Mucosa of gallbladder (tissue), 1 donor: ENCODE measurements around the gene HAGH. TPM values are rescaled to one million over a fixed set of nuclear protein-coding genes. Genes with fewer than 3 reads are reported as not detected.

Experiments used
- DNase-seq: peaks from one replicate; pipeline ENCODE4 v3.0.0-alpha.2; 2020; ENCODE audit warnings: low spot score
- total RNA-seq: library from RNA; stranded (reverse); gene quantifications from one replicate; pipeline ENCODE4 v1.2.1, GENCODE V29; 2021
- donor health status: DM: no; HTN: no; CAD: no.

HAGH gene
- total RNA-seq, 1 donor from 2014 or later = 82.2 TPM

DNA sequence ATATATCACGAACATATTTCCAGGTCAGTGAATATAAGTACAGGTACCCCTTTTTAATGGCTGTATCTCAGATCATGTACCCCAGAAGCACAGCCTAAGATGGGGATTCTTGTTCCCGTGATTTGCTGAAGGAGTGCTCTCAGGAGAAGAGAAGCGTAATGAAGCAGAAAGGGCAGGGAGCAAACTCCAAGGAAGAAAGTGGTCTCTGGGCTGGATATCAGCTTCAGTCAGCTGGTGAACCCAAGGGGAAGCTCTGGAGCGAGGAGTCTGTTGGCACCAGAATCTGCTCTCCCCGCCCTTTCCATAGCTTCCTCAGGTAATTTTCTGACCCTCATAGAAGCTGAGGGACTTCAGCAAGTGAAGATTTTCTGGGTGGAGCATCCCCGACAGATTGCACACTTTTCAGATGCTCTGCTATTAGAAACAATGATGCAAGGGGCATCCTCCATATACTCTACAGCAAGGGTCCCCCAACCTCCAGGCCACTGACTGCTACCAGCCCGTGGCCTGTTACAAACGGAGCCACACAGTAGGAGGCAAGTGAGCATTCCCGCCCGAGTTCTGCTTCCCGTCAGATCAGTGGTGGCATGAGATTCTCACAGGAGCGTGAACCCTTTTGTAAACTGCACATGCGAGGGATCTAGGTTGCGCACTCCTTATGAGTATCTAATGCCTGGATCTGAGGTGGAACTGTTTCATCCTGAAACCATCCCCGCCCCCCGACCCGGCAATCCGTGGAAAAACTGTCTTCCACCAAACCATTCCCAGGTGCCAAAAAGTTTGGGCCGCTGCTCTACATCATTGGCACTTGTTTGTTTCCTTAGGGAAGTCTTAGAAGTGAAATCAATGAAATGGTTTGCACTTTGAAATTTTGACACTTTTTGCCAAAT is 4.8 kb upstream of the HAGH start:
- DNase-seq = no peak

- peak; percentile 66 for DNase-seq
These were observed 3.6 kb upstream of the HAGH start for GRCh38 chr16:1830213-1830612.

GRCh38 chr16:1828645-1829410 is 2.2 kb upstream of the HAGH start:
- DNase-seq = peak; percentile 40

- DNase-seq = peak; percentile 36
These were observed 548 bp downstream of the HAGH start for GRCh38 chr16:1825864-1826690.

- DNase-seq = no peak
These were observed 1.2 kb downstream of the HAGH start for GRCh38 chr16:1825381-1825863.

- no peak for DNase-seq
These were observed 2.8 kb downstream of the HAGH start for GRCh38 chr16:1823821-1824220.

DNA sequence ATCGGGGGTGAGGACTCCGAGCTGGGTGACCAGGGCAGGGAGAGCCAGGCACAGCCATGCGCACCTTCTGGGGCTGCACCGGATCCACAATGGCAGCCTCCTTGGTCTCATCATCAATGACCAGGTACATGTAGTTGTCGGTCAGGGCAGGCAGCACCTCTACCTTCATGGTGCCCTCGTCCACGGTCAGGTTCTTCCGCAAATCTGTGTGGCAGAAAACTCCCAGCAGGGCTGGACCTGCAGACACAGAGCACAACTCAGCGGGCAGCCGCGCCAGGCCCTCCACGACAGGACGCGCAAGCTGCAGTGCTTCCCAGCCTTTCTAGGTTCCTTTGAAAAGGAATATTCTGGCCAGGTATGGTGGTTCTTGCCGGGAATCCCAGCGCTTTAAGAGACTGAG is 3.8 kb downstream of the HAGH start:
- DNase-seq = no peak

DNA sequence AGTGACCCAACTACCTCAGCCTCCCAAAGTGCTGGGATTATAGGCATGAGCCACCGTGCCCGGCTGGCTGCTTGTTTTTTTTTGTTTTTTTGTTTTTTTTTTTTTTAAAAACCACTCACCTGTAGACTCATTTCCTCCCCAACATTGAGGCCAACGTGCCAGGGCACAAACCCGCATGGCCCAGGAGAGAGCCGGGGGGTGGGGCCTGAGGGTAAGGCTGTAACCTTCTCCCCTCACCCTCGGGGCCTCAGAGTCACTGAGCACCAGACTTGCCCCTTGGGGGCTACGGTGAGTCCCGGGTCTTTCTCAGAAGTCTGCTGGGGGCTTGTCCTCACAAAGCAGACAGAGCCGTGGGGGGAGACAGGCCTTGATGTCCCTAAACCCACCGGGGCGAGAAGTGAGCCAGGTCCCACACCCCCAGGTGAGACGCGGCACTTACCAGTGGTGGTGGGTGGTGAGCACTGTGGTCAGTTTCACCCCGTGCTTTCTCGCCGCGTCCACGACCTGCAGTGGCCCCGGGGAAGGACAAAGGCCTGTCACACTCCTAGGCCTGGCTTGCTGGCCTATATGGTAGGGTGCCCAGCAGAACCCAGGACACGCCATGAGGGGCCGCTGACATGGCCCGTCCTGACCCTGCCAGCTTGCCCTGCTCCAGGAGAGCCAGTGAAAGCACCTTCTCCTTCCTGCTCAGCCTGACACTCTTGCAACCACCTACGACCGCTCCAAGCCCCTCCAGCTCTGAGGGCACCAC is 4.6 kb downstream of the HAGH start:
- no peak for DNase-seq

GRCh38 chr16:1820946-1821290 is 5.7 kb downstream of the HAGH start:
- no peak for DNase-seq

- DNase-seq = no peak
These were observed 6.3 kb downstream of the HAGH start for GRCh38 chr16:1820096-1820945.

- DNase-seq = no peak
These were observed 7.0 kb downstream of the HAGH start for GRCh38 chr16:1819611-1820010.

- DNase-seq = no peak
These were observed 7.6 kb downstream of the HAGH start for GRCh38 chr16:1818873-1819525.

- no peak for DNase-seq
These were observed 8.3 kb downstream of the HAGH start for GRCh38 chr16:1818204-1818872.

- no peak for DNase-seq
These were observed 8.9 kb downstream of the HAGH start for GRCh38 chr16:1817716-1818115.

- DNase-seq = no peak
These were observed 9.4 kb downstream of the HAGH start for GRCh38 chr16:1817276-1817589.

DNA sequence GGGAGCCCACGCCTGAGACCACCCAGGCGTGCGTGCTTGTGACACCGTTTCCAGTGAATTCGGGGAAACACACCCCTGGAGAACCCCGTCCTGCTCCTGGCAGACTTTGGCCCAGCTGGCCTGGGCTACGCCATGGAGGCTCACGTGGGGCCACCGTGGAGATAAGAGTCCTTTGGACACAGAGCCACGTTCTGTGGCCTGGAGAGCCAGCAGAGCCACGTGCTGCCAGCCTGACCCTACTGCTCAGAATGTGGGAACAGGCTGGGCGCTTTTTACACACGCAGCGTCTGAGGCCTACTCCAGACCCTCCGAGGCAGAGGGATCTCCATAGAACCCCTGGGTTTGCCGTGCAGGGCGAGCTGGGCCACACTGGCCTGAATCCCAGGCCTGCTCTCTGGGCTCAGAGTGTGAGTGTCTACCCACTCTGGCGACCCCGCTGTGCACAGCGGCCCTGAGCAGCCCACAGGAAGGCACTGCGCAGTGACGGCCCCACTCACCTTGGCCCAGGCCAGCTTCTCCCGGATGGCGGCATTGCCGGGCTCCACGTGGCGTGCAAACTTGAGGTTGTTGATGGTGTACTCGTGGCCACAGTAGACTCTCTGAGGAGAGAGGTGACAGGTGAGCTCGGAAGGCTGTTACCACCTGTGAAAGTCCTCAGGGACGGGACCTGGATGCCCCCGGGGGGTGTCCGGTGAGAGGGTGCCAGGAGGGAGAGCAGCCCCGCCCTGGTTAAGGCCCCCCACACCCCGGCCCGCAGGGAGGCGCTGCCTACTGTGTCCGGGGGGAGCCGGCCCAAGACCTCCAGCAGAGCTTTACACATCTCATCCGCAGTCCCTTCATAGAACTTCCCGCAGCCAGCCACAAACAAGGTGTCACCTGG is 10.0 kb downstream of the HAGH start:
- DNase-seq = no peak

- DNase-seq = no peak
These were observed 11.2 kb downstream of the HAGH start for GRCh38 chr16:1815461-1815860.

DNA sequence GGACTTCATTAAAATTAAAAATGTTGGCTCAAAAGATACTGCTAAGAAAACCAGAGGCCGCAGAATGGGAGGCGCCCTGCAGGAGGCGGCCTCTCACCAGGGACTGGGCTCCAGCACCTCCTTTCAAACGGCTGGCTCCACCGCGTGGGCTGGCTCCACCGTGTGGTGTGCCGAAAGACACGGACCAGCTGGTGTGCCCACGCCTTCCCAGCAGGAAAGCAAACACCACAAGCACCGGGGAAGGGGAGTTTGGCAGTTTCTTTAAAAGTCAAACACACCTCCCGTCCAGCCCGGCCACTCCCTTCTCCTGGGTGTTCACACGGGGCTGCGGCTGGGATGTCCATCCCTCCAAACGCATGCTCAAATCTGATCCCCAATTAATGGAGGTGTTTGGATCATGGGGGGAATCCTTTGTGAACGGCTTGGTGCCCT is 13.9 kb downstream of the HAGH start:
- peak; percentile 73 for DNase-seq
